Choroid plexus epithelial cell (primary cell): ENCODE measurements around the gene DUSP5.
A peak's percentile ranks its signal among the peaks of the same experiment; 100 is the strongest.

Experiments used
- DNase-seq: peaks from one replicate; pipeline ENCODE4 v3.0.0-alpha.2; 2010; ENCODE audit warnings: low read depth
- H3K4me3 ChIP-seq: 2 replicates; pipeline ENCODE4 v1.5.1; 2011; ENCODE audit warnings: low read depth, mild to moderate bottlenecking, control low read depth, low read length, moderate library complexity
- CTCF ChIP-seq: conservative IDR thresholded peaks from 2 replicates; pipeline ENCODE4 v1.5.1; 2011; ENCODE audit warnings: low read depth, mild to moderate bottlenecking, control low read depth, inconsistent platforms, low read length, moderate library complexity

The DUSP5 gene

GRCh38 chr10:110539091-110539490 is 41.4 kb downstream of the DUSP5 start:
- DNase-seq, result no peak
- H3K4me3 ChIP-seq, result no peak overlapping the region
- no peak for TF ChIP-seq CTCF

- DNase-seq, result no peak
- TF ChIP-seq CTCF, result no peak
- H3K4me3 ChIP-seq, result no peak overlapping the region
These were observed 42.3 kb downstream of the DUSP5 start for GRCh38 chr10:110540031-110540430.

GRCh38 chr10:110544958-110545537 is 47.3 kb downstream of the DUSP5 start:
- no peak overlapping the region for H3K4me3 ChIP-seq
- peak; percentile 86 for DNase-seq
- TF ChIP-seq CTCF, result no peak

- TF ChIP-seq CTCF, result no peak
- no peak overlapping the region for H3K4me3 ChIP-seq
- DNase-seq, result no peak
These were observed 48.4 kb downstream of the DUSP5 start for GRCh38 chr10:110546077-110546476.

- H3K4me3 ChIP-seq, result no peak overlapping the region
- no peak for TF ChIP-seq CTCF
- no peak for DNase-seq
These were observed 48.9 kb downstream of the DUSP5 start for GRCh38 chr10:110546499-110547110.

GRCh38 chr10:110547139-110547761 is 49.5 kb downstream of the DUSP5 start:
- H3K4me3 ChIP-seq, result no peak overlapping the region
- DNase-seq, result peak; percentile 84
- peak; percentile 76 for TF ChIP-seq CTCF

GRCh38 chr10:110548002-110548401 is 50.3 kb downstream of the DUSP5 start:
- H3K4me3 ChIP-seq, result no peak overlapping the region
- DNase-seq, result no peak
- no peak for TF ChIP-seq CTCF
